Measurements from ENCODE around the gene ACBD5. TPM values are rescaled to one million over a fixed set of nuclear protein-coding genes. Genes with fewer than 3 reads are reported as not detected.
A peak's percentile ranks its signal among the peaks of the same experiment; 100 is the strongest.
"Not testable (repeated sequence)": the region's sequence is repeated elsewhere in the genome, so short reads cannot be mapped to it uniquely, and the experiment has no call there.

Gene ACBD5, protein sequence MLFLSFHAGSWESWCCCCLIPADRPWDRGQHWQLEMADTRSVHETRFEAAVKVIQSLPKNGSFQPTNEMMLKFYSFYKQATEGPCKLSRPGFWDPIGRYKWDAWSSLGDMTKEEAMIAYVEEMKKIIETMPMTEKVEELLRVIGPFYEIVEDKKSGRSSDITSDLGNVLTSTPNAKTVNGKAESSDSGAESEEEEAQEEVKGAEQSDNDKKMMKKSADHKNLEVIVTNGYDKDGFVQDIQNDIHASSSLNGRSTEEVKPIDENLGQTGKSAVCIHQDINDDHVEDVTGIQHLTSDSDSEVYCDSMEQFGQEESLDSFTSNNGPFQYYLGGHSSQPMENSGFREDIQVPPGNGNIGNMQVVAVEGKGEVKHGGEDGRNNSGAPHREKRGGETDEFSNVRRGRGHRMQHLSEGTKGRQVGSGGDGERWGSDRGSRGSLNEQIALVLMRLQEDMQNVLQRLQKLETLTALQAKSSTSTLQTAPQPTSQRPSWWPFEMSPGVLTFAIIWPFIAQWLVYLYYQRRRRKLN
- 59.5 TPM for total RNA-seq
- long read RNA-seq, full-length matches to known transcripts: 94 of 156 reads
- long read RNA-seq, partial matches to known transcripts: 24 of 156 reads
- long read RNA-seq, other reads (novel, unspliced or antisense): 38 of 156 reads

DNA sequence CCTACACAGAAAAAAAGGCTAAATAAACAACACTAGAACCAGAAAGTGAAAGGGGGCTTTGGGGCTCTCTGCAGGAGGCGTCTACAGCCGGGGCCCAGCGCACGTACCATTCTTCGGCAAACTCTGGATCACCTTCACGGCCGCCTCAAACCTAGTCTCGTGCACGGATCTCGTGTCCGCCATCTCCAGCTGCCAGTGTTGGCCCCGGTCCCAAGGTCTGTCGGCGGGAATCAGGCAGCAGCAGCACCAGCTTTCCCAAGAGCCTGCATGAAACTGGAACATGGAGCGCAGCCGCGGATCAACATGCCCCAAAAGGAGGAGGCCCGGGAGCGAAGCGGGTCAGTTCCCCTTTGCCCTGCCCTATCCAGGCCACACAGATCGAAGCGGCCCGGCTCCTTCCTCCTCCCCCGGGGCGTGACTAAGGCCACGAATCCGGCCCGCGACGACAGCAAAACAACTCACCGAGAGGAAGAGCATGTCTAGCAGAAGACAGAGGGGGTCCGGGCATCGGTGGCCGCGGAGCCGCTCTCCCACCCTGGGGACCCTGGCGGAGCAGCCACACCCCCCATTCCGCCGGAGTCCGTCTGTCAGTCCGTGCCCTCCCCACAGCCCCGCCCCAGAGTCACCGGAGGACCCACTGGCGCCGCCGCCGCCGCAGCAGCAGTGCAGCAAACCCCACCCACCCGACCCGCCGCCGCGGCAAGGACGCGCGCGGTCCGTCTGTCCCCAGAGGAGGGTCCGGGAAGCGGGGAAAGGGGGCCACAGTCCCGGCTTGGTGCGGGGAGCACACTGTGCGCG lies at the start of gene ACBD5:
Gene ACBD5, minus strand, starts transcription at position 586 of the 798 bp plus-strand sequence. Its CDS starts 109 bp downstream, at position 477.
- DNase-seq (ENCODE audit: low spot score): peak; percentile 96
- intact Hi-C loops (cut with DNase I): loop anchor here (5.0 kb wide), 1 partner anchor 262 kb away; the partner anchor contains the start of gene RAB18

DNA sequence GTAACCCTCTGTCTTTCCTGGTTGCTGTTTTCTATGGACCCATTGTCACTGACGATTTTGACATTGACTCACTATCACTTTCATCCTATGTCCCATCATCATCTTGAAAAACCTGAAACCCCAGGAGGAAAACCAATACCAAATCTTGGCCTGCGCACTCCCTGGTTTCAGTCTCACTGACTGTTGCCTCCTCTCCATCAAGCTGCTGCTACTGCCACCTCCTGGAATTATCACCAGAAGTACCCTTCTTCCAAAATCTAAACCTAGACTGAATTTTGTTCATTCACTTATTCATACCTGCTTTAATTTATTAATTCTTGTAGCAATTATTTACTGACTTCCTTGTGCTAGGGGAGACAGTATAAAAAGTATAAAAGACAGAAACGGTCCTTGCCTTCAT lies 44.5 kb upstream of the ACBD5 start:
- no peak for DNase-seq (ENCODE audit: low spot score)
- intact Hi-C loops (cut with DNase I): no loop called here

DNA sequence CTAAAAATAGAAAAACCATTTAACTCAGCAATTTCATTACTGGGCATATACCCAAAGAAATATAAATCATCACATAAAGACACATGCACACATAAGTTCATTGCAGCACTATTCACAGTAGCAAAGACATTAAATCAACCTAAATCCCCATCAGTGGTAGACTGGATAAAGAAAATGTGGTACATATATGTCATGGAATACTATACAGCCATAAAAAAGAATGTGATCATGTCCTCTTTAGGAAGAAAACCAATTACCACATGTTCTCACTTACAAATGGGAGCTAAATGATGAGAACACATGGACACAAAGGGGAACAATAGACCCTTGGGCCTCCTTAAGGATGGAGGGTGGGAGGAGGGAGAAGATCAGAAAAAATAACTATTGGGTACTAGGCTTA lies 36.0 kb upstream of the ACBD5 start:
- intact Hi-C loops (cut with DNase I): no loop called here
- no peak for DNase-seq (ENCODE audit: low spot score)

DNA sequence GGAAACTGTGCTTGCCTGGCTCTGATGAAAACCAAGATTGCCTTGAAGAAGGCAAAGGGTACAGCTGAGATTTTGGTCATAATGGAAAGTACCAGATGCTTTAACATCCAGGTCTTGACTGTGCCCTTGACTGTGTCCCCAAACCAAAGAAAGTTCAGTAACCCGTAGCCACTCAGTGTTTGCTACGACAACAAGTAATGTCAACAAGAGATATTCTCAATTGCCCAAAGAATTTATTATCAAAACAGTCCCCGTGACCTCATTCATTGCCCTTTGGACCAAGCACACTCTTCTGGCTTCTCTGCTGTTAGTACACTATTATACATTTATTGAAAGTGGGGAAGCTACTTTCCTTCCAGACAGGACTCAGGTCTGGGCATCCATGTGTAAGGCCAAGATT lies 25.4 kb upstream of the ACBD5 start:
- intact Hi-C loops (cut with DNase I); DNase-seq (ENCODE audit: low spot score): not testable (repeated sequence)

DNA sequence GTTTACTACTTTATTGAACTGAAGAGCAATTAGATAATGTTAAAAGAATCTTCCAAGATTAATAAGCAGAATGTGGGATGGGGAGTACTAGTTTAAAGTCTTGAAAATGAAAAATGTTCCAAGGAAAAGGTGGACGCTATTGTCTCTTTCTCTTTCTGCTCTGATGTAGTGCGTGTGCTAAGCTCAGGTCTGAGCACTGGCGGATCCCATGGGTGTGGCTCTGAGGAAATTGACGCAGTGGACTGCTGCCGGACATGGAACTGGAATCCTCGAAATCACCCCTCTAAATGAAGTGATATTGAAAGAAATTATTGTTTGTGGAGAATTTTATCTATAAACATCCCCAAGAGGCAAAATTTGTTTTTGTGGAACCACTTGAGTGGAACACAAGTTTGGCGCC lies 22.2 kb upstream of the ACBD5 start:
- intact Hi-C loops (cut with DNase I); DNase-seq (ENCODE audit: low spot score): not testable (repeated sequence)

DNA sequence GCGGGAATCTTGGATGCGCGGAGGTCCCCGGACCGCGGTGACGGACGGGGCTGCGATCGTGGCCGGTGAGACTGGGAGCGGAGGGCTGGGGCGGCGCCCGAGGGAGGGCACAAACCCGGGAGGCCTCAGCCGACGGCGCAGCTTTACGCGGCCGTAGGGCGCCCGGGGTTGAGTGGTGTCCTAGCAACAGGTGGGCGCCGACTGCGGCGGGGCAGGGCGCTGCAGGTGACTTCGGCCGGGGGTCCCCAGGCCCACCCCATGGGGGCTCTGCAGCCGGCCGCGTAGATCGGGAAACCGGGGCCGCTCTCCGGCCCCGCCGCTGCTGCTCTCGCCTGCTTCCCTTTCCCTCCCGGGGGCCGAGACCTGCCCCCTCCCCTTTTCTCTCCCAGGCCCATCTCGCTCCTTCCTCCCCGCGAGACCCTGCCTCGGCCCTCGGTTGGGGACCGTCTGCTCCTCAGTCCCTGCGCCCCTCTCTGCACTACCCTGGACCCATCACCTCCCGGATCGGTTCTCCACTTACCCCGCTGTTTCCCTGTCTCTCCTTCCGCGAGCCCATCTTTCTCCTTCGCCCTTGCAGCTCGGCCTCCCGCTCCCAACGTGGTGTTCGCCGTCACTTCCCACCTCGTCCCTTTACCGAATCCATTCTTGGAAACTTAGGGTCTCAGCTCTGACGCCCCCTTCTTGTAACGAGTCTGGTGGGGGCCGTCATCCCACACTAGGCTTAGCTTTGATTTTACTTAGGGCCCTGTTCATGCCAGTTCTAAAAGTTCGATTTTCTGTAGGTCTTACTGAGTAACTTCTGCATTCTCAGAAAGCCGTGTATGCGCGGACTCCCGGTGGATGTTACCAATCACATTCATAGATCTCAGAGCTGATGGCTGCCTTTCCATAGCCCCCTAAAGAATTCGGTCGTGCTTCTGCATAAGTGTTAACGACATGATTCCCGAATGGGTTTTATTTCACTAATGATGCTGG lies 18.5 kb upstream of the ACBD5 start:
- no peak for DNase-seq (ENCODE audit: low spot score)
- intact Hi-C loops (cut with DNase I): no loop called here

DNA sequence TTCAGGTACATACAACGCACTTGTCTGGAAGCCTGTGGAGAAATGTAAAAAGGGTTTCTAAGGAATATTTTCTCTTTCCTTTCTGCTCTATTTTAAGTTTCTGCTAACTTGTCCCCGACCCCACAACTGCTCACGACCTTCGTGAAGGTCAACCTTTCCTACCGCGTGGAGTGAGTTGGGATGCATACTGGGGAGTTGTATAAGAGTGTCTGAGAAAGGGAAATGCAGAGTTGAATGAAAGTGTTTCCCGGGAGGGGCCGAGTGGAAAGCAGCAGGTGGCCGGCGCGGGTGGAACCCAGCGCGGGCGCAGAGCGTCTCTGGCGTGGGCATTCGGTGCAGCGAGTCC lies 17.9 kb upstream of the ACBD5 start:
- DNase-seq (ENCODE audit: low spot score): no peak
- intact Hi-C loops (cut with DNase I): no loop called here

DNA sequence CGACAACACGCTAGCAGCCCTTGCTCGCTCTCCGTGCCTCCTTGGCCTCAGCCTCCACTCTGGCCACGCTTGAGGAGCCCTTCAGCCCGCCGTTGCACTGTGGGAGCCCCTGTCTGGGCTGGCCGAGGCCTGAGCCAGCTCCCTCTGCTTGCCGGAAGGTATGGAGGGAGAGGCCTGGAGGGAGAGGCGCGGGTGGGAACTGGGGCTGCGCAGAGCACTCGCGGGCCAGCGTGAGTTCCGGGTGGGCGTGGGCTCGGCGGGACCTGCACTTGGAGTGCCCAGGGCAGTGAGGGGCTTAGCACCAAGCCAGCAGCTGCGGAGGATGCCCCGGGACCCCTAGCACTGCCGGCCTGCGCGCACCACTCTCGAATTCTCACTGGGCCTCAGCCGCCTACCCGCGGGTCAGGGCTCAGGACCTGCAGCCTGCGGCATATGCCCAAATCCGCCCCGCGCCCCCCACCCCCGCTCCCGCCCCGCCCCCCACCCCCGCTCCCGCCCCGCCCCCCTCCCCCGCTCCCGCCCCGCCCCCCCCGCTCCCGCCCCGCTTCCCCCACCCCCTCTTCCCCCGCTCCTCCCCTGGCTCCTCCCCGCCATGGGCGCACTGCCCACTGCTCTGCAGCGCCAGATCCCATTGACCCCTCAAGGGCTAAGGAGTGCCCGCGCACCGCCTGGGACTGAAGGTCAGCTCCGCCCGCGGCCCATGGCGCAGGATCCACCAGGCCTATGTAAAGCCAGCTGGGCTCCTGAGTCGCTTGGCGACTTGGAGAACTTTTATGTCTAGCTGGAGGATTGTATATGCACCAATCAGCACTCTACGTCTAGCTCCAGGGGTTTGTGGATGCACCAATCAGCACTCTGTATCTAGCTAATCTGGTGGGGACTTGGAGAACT lies 15.9 kb upstream of the ACBD5 start:
- intact Hi-C loops (cut with DNase I): no loop called here
- DNase-seq (ENCODE audit: low spot score): no peak

DNA sequence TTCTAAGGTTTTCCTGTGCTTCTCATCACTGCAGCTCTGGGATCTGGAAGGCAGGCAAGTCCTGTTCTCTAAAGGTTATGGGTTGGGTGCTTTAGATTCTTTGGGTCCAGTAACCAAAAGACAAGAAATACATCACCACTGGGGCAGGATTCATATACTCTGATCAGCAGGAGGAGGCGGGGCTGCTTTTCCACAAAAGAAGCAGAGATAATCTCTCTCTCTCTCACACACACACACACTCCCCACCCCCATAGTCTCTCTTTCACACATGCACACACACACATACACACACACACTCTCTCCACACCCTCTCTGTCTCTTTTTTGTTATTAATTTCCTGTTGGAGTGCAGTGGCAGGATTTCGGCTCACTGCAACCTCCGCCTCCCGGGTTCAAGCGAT lies 13.0 kb upstream of the ACBD5 start:
- intact Hi-C loops (cut with DNase I): no loop called here
- DNase-seq (ENCODE audit: low spot score): no peak

DNA sequence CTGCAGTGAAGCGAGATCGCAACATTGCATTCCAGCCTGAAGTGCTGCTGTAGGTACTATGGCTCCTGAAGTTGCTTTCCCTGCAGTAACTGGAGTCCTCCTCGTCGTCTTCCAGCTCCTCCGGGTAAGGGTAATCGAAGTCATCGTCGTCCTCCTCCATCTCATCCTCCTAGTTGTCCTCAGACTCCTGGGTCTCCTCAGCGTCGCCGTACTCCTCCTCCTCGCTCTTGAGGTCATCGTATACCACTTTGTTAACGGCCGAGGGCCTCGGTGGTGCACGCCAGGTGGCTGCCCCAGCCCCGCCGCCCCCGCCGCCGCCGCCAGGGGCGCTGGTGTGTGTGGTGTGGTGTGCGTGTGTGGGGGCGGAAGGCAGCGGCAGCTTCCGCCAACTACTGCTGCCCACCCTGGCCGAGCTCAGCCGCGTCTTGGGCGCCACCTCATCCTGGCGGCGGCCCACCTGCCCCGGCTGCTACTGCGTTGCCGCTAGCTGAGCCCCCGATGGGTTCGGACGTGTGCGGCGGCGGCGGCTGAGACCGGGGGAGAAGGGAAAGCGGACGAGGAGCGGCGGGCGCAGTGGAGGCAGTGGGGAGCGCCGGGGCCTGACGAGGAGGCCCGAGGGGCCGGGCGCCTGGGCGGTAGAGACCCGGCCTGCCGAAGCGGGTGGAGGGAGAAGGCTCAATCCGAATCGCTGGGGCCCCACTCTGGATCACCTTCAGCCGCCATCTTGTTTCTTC lies 11.8 kb upstream of the ACBD5 start:
- DNase-seq (ENCODE audit: low spot score): peak; percentile 88
- intact Hi-C loops (cut with DNase I): no loop called here

DNA sequence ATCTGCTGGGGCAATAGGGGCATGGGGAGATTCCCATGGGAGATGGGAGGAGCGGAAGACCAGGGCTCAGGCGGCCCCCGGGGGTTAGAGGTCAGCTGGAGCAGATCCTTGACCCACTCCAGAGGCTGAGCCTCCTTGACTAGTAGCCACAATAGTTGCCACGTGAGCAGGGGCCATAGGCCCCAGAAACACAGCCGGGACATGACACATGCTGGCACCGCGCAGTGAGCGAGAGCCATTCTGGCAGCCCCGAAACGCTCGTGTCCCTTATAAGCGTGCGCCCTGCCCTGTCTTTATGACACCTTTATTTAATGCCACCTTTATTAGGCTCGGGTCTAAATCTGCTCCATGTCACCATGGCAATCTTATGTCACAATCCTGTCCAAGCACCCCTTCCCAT lies 11.0 kb upstream of the ACBD5 start:
- intact Hi-C loops (cut with DNase I): no loop called here
- DNase-seq (ENCODE audit: low spot score): no peak

DNA sequence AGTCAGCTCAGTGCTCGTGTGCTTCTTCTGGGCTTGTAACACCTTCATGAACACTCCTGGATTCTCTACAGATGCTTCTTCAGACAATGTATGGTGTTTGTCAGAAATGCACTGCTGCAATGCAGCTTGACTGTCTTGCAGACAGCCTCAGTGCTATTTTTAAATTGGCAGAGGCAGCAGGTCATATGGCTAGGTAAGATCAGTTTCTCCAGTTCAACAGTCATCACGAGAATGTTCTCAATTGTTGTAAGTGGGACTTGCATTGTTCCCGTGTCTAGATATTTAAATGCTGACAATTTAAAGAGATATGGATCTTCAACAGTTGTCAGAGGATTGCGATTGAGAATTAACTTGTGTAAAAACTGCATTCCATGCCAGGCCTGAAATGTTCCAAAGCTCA lies 7.6 kb upstream of the ACBD5 start:
- intact Hi-C loops (cut with DNase I): no loop called here
- no peak for DNase-seq (ENCODE audit: low spot score)

DNA sequence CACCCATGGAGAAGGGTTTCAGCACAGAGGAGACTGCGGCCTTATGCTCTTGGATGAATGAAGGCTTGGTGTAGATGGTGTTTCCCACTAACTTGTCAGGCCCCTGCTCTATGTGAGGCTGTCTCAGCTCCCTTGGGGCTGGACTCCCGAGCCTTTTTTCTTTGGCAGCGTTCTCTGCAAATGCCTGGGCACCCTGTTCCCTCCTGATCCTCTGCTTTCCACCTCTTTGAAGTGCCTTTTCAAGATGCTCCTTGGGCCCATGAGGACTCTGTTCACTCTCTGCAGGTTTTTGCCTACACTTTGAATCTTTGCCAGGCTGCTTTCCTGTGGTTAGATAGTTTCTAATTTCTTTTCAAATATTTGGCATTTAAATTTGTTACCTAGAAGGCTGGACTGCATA lies 6.8 kb upstream of the ACBD5 start:
- DNase-seq (ENCODE audit: low spot score): no peak
- intact Hi-C loops (cut with DNase I): no loop called here

DNA sequence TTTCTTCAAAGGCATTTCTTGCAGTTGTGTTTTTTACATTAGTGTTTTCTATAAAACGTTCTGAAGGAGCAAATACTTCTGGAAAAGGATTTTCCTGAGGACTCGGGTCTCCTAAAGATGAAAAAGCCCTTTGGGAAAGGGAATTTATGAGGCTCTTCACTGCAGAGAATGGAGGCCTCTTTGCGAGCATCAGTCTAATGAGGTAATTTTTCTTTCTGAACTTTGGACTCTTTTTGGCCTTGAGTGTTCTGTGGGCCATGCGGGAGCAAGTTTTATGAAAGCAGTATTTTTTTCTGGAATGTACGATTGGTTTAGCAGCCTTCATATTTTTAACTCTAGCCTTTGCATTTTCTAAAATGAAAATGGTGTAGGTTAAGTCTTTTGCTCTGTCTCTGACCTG lies 6.4 kb upstream of the ACBD5 start:
- intact Hi-C loops (cut with DNase I): no loop called here
- no peak for DNase-seq (ENCODE audit: low spot score)

DNA sequence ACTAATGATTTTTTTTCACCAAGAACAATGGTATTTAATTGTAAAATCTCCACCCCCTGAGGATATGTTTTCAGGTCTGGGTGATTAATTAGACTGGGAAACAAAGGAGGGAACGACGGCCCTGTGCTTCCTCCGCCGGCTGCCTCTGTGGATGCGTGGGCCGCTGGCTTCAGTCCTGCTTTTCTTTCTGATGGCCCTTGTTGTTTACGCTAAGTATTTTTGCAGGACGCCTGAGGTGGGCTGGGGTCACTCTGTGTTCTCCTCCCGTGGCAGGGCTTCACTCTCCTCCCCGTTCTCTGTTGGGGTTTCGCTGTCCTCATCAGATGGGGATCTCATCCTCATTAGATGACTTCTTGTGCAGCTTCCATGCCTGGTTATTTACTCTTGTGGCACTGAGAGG lies 5.2 kb upstream of the ACBD5 start:
- intact Hi-C loops (cut with DNase I): no loop called here
- no peak for DNase-seq (ENCODE audit: low spot score)

DNA sequence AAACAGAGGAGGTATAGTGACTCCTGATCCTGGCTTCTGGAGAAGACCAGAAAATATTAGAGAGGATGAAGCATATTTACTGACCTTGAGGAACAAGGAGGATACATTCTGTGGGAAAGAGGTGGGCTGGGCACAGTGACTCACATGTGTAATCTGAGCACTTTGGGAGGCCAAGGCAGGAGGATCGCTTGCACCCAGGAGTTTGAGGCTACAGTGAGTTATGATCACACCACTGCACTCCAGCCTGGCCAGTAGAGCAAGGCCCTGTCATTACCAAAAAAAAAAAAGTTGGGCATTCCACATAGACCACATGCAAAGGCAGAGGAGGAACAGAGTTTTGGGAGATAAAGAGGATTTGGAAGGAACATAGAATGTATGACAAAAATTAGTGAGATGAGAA lies 4.4 kb upstream of the ACBD5 start:
- no peak for DNase-seq (ENCODE audit: low spot score)
- intact Hi-C loops (cut with DNase I): loop anchor here (5.0 kb wide), 1 partner anchor 257 kb away; the partner anchor contains the start of gene RAB18

DNA sequence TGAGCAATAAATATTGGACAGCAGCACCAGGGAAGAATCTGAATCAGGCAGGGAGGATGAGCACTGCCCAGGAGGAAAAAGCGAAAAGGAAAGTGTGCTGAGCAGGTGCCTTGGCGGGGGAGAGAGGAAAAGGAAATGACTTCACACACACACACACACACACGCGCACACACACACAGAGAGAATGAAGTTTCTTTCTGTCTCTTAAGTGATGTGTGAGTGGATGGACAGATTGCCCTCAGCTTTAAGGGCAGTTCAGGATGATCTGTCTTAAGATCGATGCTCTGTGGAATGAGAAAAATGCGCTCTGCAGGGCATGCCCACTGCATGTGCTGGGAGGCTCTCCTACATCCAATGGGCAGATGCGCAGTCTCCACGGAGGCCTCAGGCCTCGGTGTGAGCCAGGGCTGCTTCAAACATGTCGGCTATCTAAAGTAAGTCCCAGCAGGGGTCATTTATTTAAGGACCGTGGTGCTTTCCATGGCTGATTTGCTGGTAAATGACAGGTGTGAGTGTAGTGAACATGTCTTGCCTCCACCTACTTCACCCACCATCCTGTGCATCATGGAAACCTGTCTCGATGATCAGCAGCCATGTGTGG lies 2.5 kb upstream of the ACBD5 start:
- no peak for DNase-seq (ENCODE audit: low spot score)
- intact Hi-C loops (cut with DNase I): loop anchor here (2.0 to 5.0 kb wide), 2 partner anchors 88 to 259 kb away; partner anchors contain the start of genes MASTL, RAB18 and YME1L1
